Measurements from ENCODE around the gene EVL.

Gene EVL

GRCh38 chr14:100109594-100109955 is 44.4 kb downstream of the EVL start:
- TF ChIP-seq SUZ12 (IDR thresholded peaks at IDR 0.05) (no peak), HDGF (IDR thresholded peaks at IDR 0.05; ENCODE audit: borderline replicate concordance) (no peak), ARNT (IDR thresholded peaks at IDR 0.05) (no peak), FOXM1 (IDR thresholded peaks at IDR 0.05; ENCODE audit: borderline replicate concordance) (no peak), NFRKB (IDR thresholded peaks at IDR 0.05) (no peak), TARDBP (IDR thresholded peaks at IDR 0.05) (no peak), PKNOX1 (IDR thresholded peaks at IDR 0.05) (no peak), L3MBTL2 (conservative IDR thresholded peaks at IDR 0.05) (no peak), ZNF384 (IDR thresholded peaks at IDR 0.05) (no peak), SP1 (IDR thresholded peaks at IDR 0.05) (no peak)
- CTCF ChIA-PET, result interaction anchor here (2.5 kb wide), 1 partner anchor 127 kb away, joined by 17 read pairs; no protein-coding TSS in a partner anchor
- DNase-seq (ENCODE audit: extremely low spot score), result no peak
- POLR2A ChIA-PET, result no interaction called here

- POLR2A ChIA-PET, result no interaction called here
- no peak for TF ChIP-seq BHLHE40 (IDR thresholded peaks at IDR 0.05; ENCODE audit: borderline replicate concordance)
- TF ChIP-seq HDGF (IDR thresholded peaks at IDR 0.05; ENCODE audit: borderline replicate concordance), result no peak
- no peak for TF ChIP-seq ZNF384 (IDR thresholded peaks at IDR 0.05)
- TF ChIP-seq NFRKB (IDR thresholded peaks at IDR 0.05), result no peak
- no peak for TF ChIP-seq ARNT (IDR thresholded peaks at IDR 0.05)
- no peak for TF ChIP-seq TARDBP (IDR thresholded peaks at IDR 0.05)
- TF ChIP-seq SP1 (IDR thresholded peaks at IDR 0.05), result no peak
- TF ChIP-seq PKNOX1 (IDR thresholded peaks at IDR 0.05), result no peak
- DNase-seq (ENCODE audit: extremely low spot score), result no peak
- CTCF ChIA-PET, result interaction anchor here (0.9 to 1.4 kb wide), 2 partner anchors 54 to 127 kb away, joined by 4 read pairs; no protein-coding TSS in a partner anchor
These were observed 45.6 kb downstream of the EVL start for GRCh38 chr14:100110816-100111215.

- TF ChIP-seq FOXA1 (IDR thresholded peaks at IDR 0.05) (no peak), HDGF (IDR thresholded peaks at IDR 0.05; ENCODE audit: borderline replicate concordance) (no peak), TARDBP (IDR thresholded peaks at IDR 0.05) (no peak), LEF1 (IDR thresholded peaks at IDR 0.05; ENCODE audit: borderline replicate concordance) (no peak), L3MBTL2 (conservative IDR thresholded peaks at IDR 0.05) (no peak), FOXK2 (IDR thresholded peaks at IDR 0.05) (no peak), CTBP1 (IDR thresholded peaks at IDR 0.05; ENCODE audit: borderline replicate concordance) (no peak), SP1 (IDR thresholded peaks at IDR 0.05) (no peak), NFRKB (IDR thresholded peaks at IDR 0.05) (no peak), ZNF384 (IDR thresholded peaks at IDR 0.05) (no peak), ARNT (IDR thresholded peaks at IDR 0.05) (no peak)
- ChIA-PET POLR2A (no interaction called here), CTCF (no interaction called here)
- DNase-seq (ENCODE audit: extremely low spot score), result no peak
These were observed 46.9 kb downstream of the EVL start for GRCh38 chr14:100111931-100112704.

- CTCF ChIA-PET, result no interaction called here
- POLR2A ChIA-PET, result no interaction called here
- TF ChIP-seq LEF1 (IDR thresholded peaks at IDR 0.05; ENCODE audit: borderline replicate concordance), result no peak
- TF ChIP-seq ARNT (IDR thresholded peaks at IDR 0.05), result no peak
- no peak for TF ChIP-seq SP1 (IDR thresholded peaks at IDR 0.05)
- no peak for TF ChIP-seq TARDBP (IDR thresholded peaks at IDR 0.05)
- TF ChIP-seq ELF4 (IDR thresholded peaks at IDR 0.05), result no peak
- TF ChIP-seq FOXA1 (IDR thresholded peaks at IDR 0.05), result no peak
- TF ChIP-seq L3MBTL2 (conservative IDR thresholded peaks at IDR 0.05), result no peak
- no peak for TF ChIP-seq FOXM1 (IDR thresholded peaks at IDR 0.05; ENCODE audit: borderline replicate concordance)
- TF ChIP-seq PKNOX1 (IDR thresholded peaks at IDR 0.05), result no peak
- TF ChIP-seq CTBP1 (IDR thresholded peaks at IDR 0.05; ENCODE audit: borderline replicate concordance), result no peak
- TF ChIP-seq FOXK2 (IDR thresholded peaks at IDR 0.05), result no peak
- TF ChIP-seq NFRKB (IDR thresholded peaks at IDR 0.05), result no peak
- no peak for TF ChIP-seq BHLHE40 (IDR thresholded peaks at IDR 0.05; ENCODE audit: borderline replicate concordance)
- TF ChIP-seq ZNF384 (IDR thresholded peaks at IDR 0.05), result no peak
- TF ChIP-seq HDGF (IDR thresholded peaks at IDR 0.05; ENCODE audit: borderline replicate concordance), result no peak
- no peak for TF ChIP-seq SUZ12 (IDR thresholded peaks at IDR 0.05)
- no peak for DNase-seq (ENCODE audit: extremely low spot score)
These were observed 49.0 kb downstream of the EVL start for GRCh38 chr14:100114109-100114765.

- ChIA-PET CTCF (no interaction called here), POLR2A (interaction anchor here (0.7 kb wide), 1 partner anchor 144 kb away, joined by 3 read pairs; no protein-coding TSS in a partner anchor)
- TF ChIP-seq FOXA1 (IDR thresholded peaks at IDR 0.05) (no peak), ARNT (IDR thresholded peaks at IDR 0.05) (no peak)
- DNase-seq (ENCODE audit: extremely low spot score), result no peak
These were observed 50.0 kb downstream of the EVL start for GRCh38 chr14:100115236-100115635.

GRCh38 chr14:100115726-100116125 is 50.5 kb downstream of the EVL start:
- POLR2A ChIA-PET, result interaction anchor here (0.7 kb wide), 1 partner anchor 145 kb away, joined by 3 read pairs; no protein-coding TSS in a partner anchor
- TF ChIP-seq BHLHE40 (IDR thresholded peaks at IDR 0.05; ENCODE audit: borderline replicate concordance) (no peak), ELF4 (IDR thresholded peaks at IDR 0.05) (no peak), LEF1 (IDR thresholded peaks at IDR 0.05; ENCODE audit: borderline replicate concordance) (no peak), FOXM1 (IDR thresholded peaks at IDR 0.05; ENCODE audit: borderline replicate concordance) (no peak), CTBP1 (IDR thresholded peaks at IDR 0.05; ENCODE audit: borderline replicate concordance) (no peak), FOXK2 (IDR thresholded peaks at IDR 0.05) (no peak), SUZ12 (IDR thresholded peaks at IDR 0.05) (no peak), ZNF384 (IDR thresholded peaks at IDR 0.05) (no peak), PKNOX1 (IDR thresholded peaks at IDR 0.05) (no peak), HDGF (IDR thresholded peaks at IDR 0.05; ENCODE audit: borderline replicate concordance) (no peak), FOXA1 (IDR thresholded peaks at IDR 0.05) (no peak), ARNT (IDR thresholded peaks at IDR 0.05) (no peak)
- CTCF ChIA-PET, result no interaction called here

More at GRCh38 chr14:100115726-100116125, 50.5 kb downstream of the EVL start:
- no peak for DNase-seq (ENCODE audit: extremely low spot score)
